HG02970 (cell line): ENCODE data around the gene RCOR3.
"Not testable (repeated sequence)": the region's sequence is repeated elsewhere in the genome, so short reads cannot be mapped to it uniquely, and the experiment has no call there.

Experiments used
- ATAC-seq: cut with Tn5 transposase; IDR thresholded peaks from one replicate; pipeline ENCODE4 v1.9.1; 2021; ENCODE audit warnings: mild to moderate bottlenecking, moderate library complexity, moderate number of reproducible peaks; ENCODE audit not compliant: unreplicated experiment, low FRiP score

RCOR3 gene

DNA sequence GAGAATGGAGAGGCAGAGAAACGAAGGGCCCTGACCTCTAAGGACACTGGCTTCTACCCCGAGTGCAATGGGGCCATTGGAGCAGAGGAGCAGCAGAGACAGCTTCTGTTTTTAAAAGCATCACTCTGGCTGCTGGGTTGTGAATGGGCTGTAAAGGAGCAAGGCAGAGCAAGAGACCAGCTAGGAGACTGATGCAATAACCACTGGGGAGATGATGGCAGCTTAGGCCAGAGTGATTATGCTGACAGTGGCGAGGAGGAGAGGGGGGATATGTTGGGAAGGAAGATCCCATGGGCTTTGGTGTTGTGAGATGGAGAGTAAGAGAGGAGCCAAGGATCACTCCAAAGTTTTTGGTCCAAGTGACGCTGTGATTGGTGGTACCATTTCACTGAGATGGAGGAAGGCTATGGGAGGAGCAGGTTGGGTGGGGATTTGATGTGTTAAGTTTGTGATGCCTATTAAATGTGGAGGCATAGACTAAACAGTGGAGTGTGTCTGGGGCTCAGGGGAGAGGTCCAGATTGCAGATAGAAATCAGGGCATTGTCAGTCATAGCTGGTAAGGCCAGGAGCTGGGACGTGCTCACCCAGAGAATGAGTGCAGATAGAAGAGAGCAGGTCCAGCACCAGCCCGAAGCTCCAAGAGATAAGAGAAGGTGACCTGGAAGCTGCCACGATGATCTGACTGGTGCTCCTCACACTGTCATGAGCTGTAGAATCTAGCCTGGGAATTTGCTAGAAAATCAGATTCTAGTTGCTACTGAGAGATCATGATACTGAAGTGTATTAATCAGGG is 78.5 kb downstream of the RCOR3 start:
- ATAC-seq, result no peak

DNA sequence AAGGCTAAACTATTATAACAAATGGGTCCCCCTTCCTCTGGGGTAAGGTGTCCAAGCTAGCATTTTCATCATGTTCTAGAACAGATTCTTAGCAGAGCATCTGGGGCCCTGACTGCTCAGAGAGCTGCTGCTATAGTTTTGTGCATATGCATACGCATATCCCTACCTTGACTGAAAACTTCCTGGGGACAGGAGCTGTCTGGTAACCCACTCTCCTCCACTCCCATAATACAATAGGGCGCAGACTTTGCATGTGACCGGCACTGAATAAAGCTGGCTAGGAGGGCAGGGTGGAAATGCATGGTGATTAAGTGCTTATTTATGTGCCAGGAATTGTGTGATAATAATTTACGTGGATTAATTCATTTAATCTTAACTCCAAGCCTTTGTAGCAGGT is 79.1 kb downstream of the RCOR3 start:
- no peak for ATAC-seq

- no peak for ATAC-seq
Observed at GRCh38 chr1:211339631-211340041, 80.5 kb downstream of the RCOR3 start.

GRCh38 chr1:211340622-211341507 is 81.7 kb downstream of the RCOR3 start:
- ATAC-seq, result no peak

DNA sequence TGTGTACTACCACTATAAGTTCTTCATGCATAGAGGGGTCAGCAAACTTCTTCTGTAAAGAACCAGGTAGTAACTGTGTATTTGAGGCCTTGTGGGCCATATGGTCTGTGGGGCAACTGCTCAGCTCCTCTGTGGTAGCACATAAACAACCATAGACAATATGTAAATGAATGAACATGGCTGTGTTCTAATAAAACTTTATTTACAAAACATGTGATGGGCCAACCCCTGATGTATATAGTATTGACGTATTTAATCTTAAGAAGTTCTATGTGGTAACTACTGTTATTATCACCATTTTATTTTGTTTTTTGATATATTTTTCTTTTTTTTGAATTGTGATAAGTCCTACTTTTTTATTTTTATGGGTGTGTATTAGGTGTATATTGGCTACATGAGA is 82.8 kb downstream of the RCOR3 start:
- no peak for ATAC-seq

- no peak for ATAC-seq
Observed at GRCh38 chr1:211343607-211344006, 84.4 kb downstream of the RCOR3 start.

GRCh38 chr1:211344152-211344618 is 85.0 kb downstream of the RCOR3 start:
- no peak for ATAC-seq

DNA sequence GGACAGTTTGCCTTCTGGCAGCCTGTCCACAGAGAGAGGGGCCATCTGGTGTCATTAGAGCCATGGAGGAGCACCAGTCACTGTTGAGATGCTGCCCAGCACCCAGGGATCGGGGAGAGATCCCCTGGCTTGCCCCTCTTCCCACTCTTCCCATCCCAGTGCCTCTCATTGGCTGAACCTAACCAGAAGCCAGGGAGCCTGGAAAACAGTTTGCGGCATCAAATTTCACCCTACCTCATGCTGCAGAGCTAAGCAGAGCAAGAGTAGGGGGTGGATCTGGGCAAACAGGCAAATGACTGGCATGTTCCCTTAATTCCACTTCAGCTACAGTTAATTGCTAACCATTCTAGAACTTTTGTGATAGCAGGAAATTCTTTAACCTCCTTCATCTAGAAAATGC is 86.6 kb downstream of the RCOR3 start:
- ATAC-seq, result no peak

DNA sequence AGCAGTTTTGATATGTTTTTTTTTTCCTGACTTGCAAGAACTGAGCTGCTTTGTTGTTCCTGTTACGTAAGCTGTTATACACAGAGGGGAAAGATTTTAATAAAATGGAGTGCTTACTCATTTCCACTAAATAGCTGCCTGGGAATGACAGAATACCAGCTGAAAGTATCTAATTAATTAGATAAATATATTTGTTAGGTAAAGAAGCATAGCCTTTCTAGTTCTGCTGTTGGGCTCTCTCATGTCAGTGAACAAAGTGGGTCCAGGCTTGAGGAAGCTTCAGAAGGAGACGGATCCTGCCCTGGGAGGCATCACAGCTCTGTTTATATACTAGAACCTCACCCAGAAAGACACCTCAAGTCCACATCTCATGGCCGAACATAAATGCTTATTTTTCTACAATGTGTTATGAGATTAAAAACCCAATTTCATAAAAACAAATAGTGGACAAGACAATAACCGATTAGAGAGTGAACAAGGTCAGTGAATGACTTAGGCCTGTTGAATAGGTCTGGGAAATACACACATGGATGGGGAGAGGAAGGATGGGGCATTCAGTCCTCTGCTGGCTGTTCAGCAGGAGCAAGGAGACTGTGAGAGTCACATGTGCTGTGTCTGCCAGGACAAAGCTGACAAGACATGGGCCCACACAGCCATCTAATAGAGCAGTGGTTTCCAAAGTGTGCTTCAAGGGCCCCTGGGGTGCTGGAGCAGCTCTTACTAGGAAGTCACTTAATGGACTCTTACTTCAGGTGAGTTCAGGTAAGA is 88.1 kb downstream of the RCOR3 start:
- no peak for ATAC-seq

DNA sequence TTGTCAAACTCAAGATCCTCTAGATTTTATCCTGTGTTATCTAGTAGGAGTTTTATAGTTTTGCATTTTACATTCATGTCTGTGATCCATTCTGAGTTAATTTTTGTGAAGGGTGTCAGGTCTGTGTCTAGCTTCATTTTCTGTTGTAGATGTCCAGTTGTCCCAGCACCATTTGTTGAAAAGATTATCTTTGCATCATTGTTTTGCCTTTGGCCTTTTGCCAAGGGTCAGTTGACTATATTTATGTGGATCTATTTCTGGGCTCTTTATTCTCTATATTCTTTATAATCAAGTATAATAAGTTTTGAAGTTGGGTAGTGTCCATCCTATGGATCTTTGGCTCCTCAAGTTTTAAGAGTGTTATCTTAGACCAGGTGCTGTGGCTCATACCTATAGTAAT is 89.4 kb downstream of the RCOR3 start:
- no peak for ATAC-seq

- no peak for ATAC-seq
Observed at GRCh38 chr1:211349741-211350140, 90.6 kb downstream of the RCOR3 start.

DNA sequence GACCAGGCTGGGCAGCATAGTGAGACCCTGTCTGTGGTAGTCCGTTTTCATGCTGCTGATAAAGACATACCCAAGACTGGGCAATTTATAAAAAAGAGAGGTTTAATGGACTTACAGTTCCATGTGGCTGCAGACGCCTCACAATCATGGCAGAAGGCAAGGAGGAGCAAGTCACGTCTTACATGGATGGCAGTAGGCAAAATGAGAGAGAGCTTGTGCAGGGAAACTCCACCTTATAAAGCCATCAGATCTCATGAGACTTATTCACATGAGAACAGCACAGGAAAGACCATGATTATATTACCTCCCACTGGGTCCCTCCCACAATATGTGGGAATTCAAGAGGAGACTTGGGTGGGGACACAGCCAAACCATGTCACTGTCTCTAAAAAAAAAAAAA is 92.9 kb downstream of the RCOR3 start:
- not testable (repeated sequence) for ATAC-seq

DNA sequence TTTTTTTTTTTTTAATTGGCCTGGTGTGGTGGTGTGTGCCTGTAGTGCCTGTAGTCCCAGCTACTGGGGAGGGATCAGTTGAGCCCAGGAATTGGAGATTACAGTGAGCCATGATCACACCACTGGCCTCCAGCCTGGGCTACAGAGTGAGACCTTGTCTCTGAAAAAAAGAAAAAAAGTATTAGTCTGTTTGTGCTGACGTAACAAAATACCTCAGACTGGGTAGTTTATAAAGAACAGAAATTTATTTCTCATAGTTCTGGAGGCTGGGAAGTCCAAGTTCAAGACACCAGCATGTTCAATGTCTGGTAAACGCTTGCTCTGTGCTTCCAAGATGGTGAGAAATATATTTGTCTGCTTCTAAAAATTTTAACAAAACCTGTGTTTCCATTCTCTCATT is 93.3 kb downstream of the RCOR3 start:
- no peak for ATAC-seq

- no peak for ATAC-seq
Observed at GRCh38 chr1:211352985-211353515, 93.9 kb downstream of the RCOR3 start.

DNA sequence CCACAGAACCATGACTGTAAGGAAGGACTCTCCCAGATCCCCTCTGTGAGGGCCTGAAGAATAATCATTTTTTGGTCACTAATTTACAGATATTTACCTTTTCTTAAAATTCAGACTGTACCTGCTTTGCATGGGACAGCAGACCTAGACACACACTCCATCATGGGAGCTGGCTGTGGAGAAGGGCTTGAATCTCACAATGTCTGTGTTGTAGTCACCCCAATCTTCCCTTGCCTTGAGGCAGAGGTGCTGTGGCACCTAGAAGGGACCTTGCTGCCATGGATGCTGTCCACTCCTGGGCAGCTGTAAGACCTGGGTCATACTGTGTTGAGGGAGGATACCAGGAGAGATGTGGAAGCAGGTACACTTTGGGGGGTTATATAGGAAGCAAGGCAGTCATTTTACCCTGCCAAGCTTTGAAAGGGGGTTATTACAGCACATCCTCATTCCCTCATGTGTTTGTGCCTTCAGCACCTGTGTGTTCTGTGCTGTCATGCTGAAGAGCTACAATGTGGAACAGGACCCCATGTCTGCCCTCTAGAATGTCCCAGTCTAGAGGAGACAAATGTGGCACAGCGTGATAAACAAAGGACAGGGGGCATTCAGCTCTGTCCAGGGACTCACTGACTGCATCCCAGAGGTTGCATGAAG is 94.5 kb downstream of the RCOR3 start:
- no peak for ATAC-seq

DNA sequence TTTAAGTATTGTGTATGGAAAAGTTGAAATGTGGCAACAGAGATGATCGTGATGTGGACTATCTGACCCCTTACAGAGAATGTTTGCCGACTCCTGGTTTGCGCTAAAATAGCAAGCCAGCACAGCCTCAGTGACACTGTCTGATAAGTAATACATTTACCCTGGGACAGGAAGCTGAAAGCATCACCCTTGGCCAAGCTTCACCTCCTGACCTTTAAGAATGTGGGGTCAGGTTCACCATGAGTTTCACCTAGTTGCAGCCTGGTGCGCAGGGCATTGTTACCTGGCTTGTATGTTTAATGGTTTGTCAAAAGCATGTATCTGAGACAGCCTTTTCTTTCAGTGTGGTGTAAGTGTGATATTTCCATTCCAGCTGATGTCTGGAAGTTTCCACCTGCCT is 96.7 kb downstream of the RCOR3 start:
- no peak for ATAC-seq

DNA sequence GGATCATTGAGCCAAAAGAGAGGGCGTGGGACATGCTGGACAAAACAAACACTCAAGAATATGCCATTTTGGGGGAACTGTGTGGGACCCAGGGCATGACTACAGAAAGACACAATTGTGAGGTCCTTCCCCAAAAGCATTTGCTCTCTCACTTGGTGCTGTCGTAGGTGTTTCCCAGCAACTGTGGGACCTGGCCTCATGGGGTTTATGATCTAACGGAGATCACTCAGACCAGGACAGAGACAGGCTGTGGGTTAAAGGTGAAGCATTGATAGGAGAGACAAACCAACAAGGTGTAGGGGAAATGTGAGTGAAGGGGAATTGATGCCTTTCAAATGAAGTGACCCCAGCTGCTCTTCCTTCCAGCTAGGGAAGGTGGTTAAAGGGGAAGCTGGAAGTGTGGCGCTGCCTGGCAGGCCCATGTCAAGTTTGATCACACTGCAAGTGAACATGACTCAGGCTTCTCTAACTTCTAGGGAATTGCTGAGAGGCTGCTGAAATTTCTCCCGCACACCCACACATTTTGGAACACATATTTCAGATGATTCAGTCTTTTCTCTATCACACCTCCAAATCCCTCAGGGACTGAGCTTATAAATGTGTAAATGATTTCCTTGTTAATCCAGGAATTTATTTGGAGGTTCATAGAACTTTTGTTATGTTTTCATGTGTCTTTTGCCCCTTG is 97.7 kb downstream of the RCOR3 start:
- no peak for ATAC-seq

GRCh38 chr1:211358685-211359084 is 99.5 kb downstream of the RCOR3 start:
- ATAC-seq, result no peak

- ATAC-seq, result no peak
Observed at GRCh38 chr1:211359876-211360275, 100.7 kb downstream of the RCOR3 start.
